ENCODE measurements around the gene C19orf38.

GRCh38 chr19:10803252-10803651 lies 45.0 kb upstream of the C19orf38 start:
- no peak for TF ChIP-seq CTCF (IDR thresholded peaks at IDR 0.05)
- TF ChIP-seq ZFX (IDR thresholded peaks at IDR 0.05; ENCODE audit: borderline replicate concordance) = no peak
